Pancreas (tissue), 10 donors: Measurements from ENCODE around the gene CKB. TPM values are rescaled to one million over a fixed set of nuclear protein-coding genes. Genes with fewer than 3 reads are reported as not detected.

Experiments used
- ATAC-seq, 4 donors: fragments of 200-7000 bp; cut with Tn5 transposase; one replicate each; pipeline versions ENCODE4 v1.8.0 to v1.9.1; 2020; ENCODE audit warnings: mild to moderate bottlenecking in 4 of 4, moderate library complexity in 4 of 4
- DNase-seq, 6 donors: peaks; one replicate each; pipeline ENCODE4 v3.0.0-alpha.2; 2020
- FAIRE-seq: peaks from 2 replicates; lab custom pipeline; 2012; peaks lifted over from hg19 to GRCh38; lab: Jason Lieb, UNC
- H3K27ac ChIP-seq, 4 donors: fragments of 200-600 bp; sonication (generic); 1 replicate in 3 of 4; 2 replicates in 1 of 4; pipeline versions ENCODE4 v1.5.0 to v1.8.0; 2020
- H3K27me3 ChIP-seq, 4 donors: fragments of 200-600 bp; one replicate each; pipeline ENCODE4 v1.8.0; 2021
- H3K36me3 ChIP-seq, 3 donors: fragments of 200-600 bp; sonication (generic) in 1 of 3; one replicate each; pipeline versions ENCODE4 v1.5.0 to v1.8.0; 2020 to 2021
- H3K4me1 ChIP-seq, 3 donors: fragments of 200-600 bp; one replicate each; pipeline ENCODE4 v1.8.0; 2021
- H3K4me3 ChIP-seq, 4 donors: fragments of 200-600 bp; sonication (generic) in 2 of 4; one replicate each; pipeline versions ENCODE4 v1.5.0 to v1.8.0; 2020 to 2021
- H3K9me3 ChIP-seq, 4 donors: fragments of 200-600 bp; one replicate each; pipeline ENCODE4 v1.8.0; 2021
- CTCF ChIP-seq, 4 donors: fragments of 200-600 bp; sonication (generic) in 3 of 4; IDR thresholded peaks; one replicate each; pipeline versions ENCODE4 v1.5.0 to v1.8.0; 2021; ENCODE audit warnings: antibody characterized with exemption in 4 of 4
- WGBS, 2 donors: extraction: QIAGEN DNeasy Blood & Tissue Kit; methylation state at CpG; one replicate each; pipeline ENCODE4 v1.1.7; 2013; 5-methylcytosine and 5-hydroxymethylcytosine counted together
- intact Hi-C, 3 donors: fragments of 100-400 bp; cut with DNase I; formaldehyde crosslinking; loops; one replicate each; pipeline versions ENCODE4 v1.11.1 to v1.14.2; 2022
- polyA plus RNA-seq, 2 donors: library from polyadenylated mRNA; stranded (reverse); fragments of 200-250 nt; gene quantifications; one replicate each; pipeline ENCODE4 v1.2.3, GENCODE V29; 2013
- total RNA-seq, 6 donors: library from RNA; stranded (reverse); fragmentation: NEBNext Ultra II Directional in 4 of 6; extraction: Animal tissue kit (Norgen Biotek cat#: 25700) in 4 of 6; gene quantifications; one replicate each; pipeline versions ENCODE4 v1.2.1 to v1.2.4, GENCODE V29; 2021 to 2023
- donor health status: healthy with polysubstance abuse.
- donor health status: DM: no; HTN: no; CAD: no; lungs with moderate emphysema.
- donor health status: DM: no; HTN: no; CAD: no.
- donor health status: control.
- donor health status: control.
- donor health status: Bipolar disorder and iron deficiency.
- donor health status: DM: yes; HTN: yes; CAD: no.
- donor health status: DM: no; HTN: no; CAD: no.
- donor health status: DM: no; HTN: no; CAD: no.
- donor health status: DM: yes; HTN: yes; CAD: no.

Gene CKB
- total and polyA plus RNA-seq, 8 donors: 17.8 to 264 (median 45.9) TPM

- FAIRE-seq: no peak
These were observed 14.8 kb upstream of the CKB start for GRCh38 chr14:103537175-103537990.

GRCh38 chr14:103536693-103537092, 14.1 kb upstream of the CKB start:
- ATAC-seq (no peak), DNase-seq (peak in 2 of 6 donors; percentile 33 to 51), FAIRE-seq (no peak)
- H3K4me1 ChIP-seq: peaks cover 0 to 3% (median 0%) of the 10 kb centered on the region in 3 donors
- H3K9me3 ChIP-seq: no peaks in the 10 kb centered on the region
- intact Hi-C loops: no loop called here
- H3K27me3 ChIP-seq: no peaks in the 10 kb centered on the region
- 74% methylated on average over 9 of the region's 9 CpGs for WGBS, 2 donors
- H3K4me3 ChIP-seq: no peak overlapping the region
- H3K27ac ChIP-seq: no peak overlapping the region
- H3K36me3 ChIP-seq: no peaks in the 10 kb centered on the region
- TF ChIP-seq CTCF (IDR thresholded peaks at IDR 0.05): no peak

More at GRCh38 chr14:103537175-103537990, 14.8 kb upstream of the CKB start:
- Histone ChIP-seq H3K4me3 (no peak overlapping the region), H3K27ac (no peak overlapping the region), H3K4me1 (peaks cover 0 to 3% (median 0%) of the 10 kb centered on the region in 3 donors), H3K36me3 (no peaks in the 10 kb centered on the region), H3K9me3 (no peaks in the 10 kb centered on the region), H3K27me3 (no peaks in the 10 kb centered on the region)
- ATAC-seq (no peak), DNase-seq (peak in 2 of 6 donors; percentile 32 to 72)
- intact Hi-C loops: no loop called here
- 66 to 75% methylated on average over 18 of the region's 18 CpGs for WGBS, 2 donors
- no peak for TF ChIP-seq CTCF (IDR thresholded peaks at IDR 0.05)

DNA sequence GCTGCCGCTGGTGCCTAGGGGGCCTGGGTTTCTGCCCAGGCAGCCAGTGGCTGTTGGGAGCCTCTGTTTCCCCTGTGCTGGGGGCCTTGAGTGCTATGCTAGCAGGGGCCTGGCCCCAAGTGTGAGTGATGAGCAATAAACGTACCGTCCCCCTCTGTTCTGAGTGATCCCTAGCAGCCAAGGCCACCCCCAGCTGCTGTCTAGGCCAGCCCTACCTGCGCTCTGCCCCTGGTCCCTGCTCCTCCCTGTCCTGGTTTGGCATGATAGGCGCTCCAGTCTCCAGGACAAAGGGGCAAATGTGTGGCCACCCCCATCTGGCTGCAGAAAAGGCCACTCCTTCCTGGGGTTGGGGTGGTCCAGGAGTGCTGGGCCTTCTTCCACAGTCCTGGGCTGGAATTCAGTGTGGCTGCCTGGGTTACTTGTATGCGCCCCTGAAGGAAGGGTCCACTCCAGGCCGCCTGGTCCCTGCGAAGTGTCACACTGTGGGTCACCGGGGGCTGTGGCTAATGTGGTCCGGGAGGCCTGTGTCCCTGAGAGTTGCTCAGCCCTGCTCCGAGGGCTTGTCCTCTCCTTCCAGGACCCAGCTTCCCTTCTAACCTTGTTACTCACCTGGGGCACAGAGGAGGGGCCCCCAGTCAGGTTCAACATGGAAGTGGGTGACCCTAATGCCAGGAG, 13.4 kb upstream of the CKB start:
- no peaks in the 10 kb centered on the region for H3K27me3 ChIP-seq
- intact Hi-C loops: no loop called here
- H3K9me3 ChIP-seq: no peaks in the 10 kb centered on the region
- H3K27ac ChIP-seq: no peak overlapping the region
- no peak overlapping the region for H3K4me3 ChIP-seq
- no peak for TF ChIP-seq CTCF (IDR thresholded peaks at IDR 0.05)
- no peak for ATAC-seq
- no peaks in the 10 kb centered on the region for H3K36me3 ChIP-seq
- H3K4me1 ChIP-seq: peaks cover 0 to 3% (median 0%) of the 10 kb centered on the region in 3 donors
- no peak for FAIRE-seq
- 84 to 92% methylated on average over 11 of the region's 11 CpGs for WGBS, 2 donors
- DNase-seq: peak in 2 of 6 donors; percentile 20 to 58

- WGBS, 2 donors: 86% methylated on average over 20 to 21 of the region's 21 CpGs
- Histone ChIP-seq H3K9me3 (no peaks in the 10 kb centered on the region), H3K36me3 (no peaks in the 10 kb centered on the region), H3K27ac (no peak overlapping the region), H3K27me3 (no peaks in the 10 kb centered on the region), H3K4me3 (no peak overlapping the region), H3K4me1 (peaks cover 0 to 6% (median 3%) of the 10 kb centered on the region in 3 donors)
- no peak for TF ChIP-seq CTCF (IDR thresholded peaks at IDR 0.05)
- ATAC-seq (no peak), DNase-seq (peak in 2 of 6 donors; percentile 46 to 73), FAIRE-seq (no peak)
- intact Hi-C loops: no loop called here
These were observed 12.7 kb upstream of the CKB start for GRCh38 chr14:103535081-103535890.
